SH-SY5Y (cell line): ENCODE data around the gene OAS2.

Experiments
- GATA2 ChIP-seq: IDR thresholded peaks from 2 replicates; pipeline ENCODE4 v1.6.1; 2011; ENCODE audit warnings: mild to moderate bottlenecking, low read depth, low read length
- GATA3 ChIP-seq: IDR thresholded peaks from 2 replicates; pipeline ENCODE4 v1.6.1; 2011; ENCODE audit warnings: low read depth, mild to moderate bottlenecking, low read length, moderate library complexity

GRCh38 chr12:112947314-112947713 is 31.0 kb upstream of the OAS2 start:
- no peak for TF ChIP-seq GATA2
- TF ChIP-seq GATA3, result no peak
